ENCODE data around the gene RRP12.
"Not testable (repeated sequence)": the region's sequence is repeated elsewhere in the genome, so short reads cannot be mapped to it uniquely, and the experiment has no call there.

Gene RRP12

DNA sequence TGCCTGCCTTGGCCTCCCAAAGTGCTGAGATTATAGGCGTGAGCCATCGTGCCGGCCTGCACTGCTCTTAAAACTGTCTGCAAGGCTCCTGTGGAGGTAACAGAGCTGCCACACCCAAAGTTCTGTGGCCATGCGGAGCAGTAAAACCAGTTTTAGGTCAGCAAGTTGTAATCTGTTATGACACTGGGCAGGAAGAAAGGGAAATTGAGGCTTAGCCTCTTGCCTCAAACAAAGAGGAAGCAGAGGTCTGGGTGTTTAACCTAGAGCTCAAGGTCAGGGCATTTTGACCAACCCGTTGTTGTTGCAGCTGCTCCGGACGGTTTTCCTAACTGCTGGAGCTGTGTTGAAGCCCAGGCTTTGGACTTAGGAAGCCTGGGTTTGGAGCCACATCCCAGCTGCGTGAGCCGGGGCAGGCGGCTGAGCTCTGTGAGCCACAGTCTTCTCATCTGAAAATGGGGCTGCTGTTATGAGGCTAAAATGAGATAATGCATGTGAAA is 7.4 kb upstream of the RRP12 start:
- in situ Hi-C loops (cut with HindIII; ENCODE audit: low sequenced_read_pairs) = no loop called here

DNA sequence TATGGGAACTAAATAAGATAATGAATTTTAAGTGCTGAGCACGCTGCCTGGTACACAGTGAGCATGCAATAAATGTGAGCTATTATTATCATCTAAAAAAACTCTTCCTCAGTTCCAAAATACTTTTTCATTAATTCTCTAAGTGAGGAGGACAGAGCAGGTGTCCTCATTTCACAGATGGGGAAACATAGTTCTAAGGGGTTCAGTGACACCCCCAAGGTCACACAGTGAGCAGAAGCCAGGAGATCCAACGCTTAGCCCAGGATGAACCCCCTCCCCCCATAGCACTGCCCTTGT is 6.8 kb upstream of the RRP12 start:
- in situ Hi-C loops (cut with HindIII; ENCODE audit: low sequenced_read_pairs) = no loop called here

DNA sequence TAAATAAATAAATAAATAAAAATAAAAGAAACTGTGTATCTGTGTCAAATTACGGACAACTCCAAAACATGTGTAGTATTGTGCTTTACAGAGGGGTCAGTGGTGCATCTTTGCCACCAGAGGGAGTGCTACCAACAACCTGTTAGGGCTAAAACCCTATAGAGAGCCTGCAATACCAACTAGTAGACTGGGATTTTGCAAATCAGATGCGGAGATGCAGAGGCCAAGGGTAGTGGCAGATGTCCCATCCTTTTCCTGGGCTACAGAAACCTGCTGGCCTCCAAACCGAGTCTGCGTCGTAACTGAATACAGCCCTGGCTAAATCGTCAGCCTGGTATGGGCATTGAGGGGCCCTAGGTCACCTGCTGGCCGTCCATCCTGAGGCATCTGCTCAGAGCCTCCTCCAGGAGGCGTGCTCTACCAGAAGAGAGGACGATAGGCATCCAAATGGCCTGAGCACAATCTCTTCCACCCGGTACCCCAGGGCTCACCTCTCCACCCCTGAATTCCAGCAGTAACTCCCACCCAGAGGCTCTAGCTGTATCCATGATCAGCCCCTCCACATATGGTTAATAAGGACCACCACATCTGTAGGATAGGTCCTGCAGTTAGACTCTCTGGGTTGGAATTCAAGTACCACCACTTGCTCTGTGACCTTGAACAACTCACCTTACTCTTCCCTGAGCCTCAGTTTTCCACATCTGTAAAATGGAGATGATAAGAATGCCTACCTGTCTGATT is 6.2 kb upstream of the RRP12 start:
- in situ Hi-C loops (cut with HindIII; ENCODE audit: low sequenced_read_pairs) = no loop called here

DNA sequence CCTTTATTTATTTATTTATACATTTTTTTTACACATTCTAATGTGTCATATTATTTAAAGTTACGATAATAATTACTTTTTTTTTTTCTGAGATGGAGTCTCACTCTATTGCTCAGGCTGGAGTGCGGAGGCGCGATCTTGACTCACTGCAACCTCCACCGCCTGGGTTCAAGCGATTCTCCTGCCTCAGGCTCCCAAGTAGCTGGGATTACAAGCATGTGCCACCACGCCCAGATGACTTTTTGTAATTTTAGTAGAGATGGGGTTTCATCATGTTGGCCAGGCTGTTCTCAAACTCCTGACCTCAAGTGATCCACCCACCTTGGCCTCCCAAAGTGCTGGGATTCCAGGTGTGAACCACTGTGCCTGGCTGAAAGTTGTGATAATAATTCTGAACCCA is 5.3 kb upstream of the RRP12 start:
- in situ Hi-C loops (cut with HindIII; ENCODE audit: low sequenced_read_pairs) = not testable (repeated sequence)

DNA sequence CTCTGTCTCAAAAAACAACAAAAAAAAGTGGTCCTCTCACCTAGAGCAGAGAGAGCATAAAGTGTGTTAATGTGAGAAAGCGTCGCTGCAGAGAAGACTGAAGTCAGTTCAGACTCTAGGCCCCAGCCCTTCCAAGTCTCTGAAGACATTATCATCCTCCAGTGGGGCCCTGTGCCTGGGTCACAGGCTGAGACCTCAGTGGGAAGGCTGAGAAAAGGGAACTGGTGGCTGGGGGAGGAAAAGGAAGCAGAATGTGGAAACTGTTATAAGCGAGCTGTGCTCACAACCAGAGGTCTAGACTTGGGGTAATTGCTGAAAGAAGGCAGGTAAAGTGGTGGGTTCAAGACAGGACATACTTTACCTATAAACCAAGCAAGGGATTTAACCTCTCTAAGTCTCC is 4.9 kb upstream of the RRP12 start:
- in situ Hi-C loops (cut with HindIII; ENCODE audit: low sequenced_read_pairs) = no loop called here

DNA sequence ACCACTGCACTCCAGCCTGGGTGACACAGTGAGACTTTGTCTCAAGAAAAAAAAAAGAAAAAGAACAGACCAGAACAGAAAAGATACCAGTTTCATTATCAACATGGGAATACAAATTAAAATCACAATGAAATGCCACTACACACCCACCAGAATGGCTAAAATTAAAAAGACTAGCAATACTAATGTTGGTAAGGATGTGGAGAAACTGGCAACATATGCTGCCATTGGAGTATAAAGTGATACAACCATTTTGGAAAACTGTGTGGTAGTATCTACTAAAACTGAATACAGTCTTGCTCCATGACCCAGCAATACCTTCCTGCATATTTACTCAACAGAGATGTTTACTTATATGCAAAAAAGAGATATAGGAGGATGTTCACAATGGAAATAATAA is 2.9 kb upstream of the RRP12 start:
- in situ Hi-C loops (cut with HindIII; ENCODE audit: low sequenced_read_pairs) = no loop called here

DNA sequence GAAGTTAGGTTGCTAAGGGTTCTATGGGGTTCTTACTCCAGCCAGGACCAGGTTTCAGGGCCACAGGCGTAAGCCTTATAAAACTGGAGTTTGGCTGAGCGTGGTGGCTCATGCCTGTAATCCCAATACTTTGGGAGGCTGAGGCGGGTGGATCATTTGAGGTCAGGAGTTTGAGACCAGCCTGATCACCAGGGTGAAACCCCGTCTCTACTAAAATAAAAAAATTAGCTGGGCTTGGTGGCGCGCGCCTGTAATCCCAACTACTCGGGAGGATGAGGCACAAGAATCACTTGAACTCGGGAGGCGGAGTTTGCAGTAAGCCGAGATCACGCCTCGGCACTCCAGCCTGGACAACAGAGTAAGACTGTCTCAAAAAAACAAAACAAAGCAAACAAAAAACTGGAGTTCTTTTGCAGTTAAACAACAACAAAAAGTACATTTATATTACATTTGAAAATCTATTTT is 347 bp upstream of the RRP12 start:
- in situ Hi-C loops (cut with HindIII; ENCODE audit: low sequenced_read_pairs) = no loop called here

DNA sequence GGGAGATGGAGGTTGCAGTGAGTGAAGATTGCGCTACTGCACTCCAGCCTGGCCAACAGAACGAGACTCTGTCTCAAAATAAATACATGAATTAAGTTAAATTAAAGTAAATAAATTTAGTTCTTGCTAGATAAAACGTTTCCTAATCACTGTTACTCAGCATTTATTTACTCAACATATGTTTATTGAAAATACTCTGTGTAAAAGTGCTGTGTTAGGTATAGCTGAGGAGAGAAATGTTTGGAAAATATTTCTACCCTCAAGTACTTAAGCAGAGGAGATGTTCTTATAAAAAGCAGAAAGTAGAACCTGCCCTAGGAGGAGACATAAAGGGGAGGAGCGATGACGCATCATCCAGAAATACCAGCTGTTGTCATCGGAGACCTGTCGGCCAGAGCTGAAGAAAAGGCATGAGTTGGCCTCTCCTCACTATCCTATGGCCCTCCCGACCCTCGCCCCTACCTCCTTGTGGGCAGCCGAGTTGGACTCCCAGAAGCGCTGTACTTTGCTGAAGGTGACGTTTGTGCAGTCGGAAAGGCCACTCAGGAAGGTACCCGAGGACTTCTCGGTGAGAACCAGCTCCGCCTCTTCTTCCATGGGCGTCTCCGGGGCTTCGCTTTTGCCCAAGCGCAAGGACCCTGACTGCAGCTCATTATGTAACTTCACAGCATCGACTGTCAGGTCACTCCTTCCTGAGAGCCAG is 1.1 kb downstream of the RRP12 start:
- in situ Hi-C loops (cut with HindIII; ENCODE audit: low sequenced_read_pairs) = no loop called here

DNA sequence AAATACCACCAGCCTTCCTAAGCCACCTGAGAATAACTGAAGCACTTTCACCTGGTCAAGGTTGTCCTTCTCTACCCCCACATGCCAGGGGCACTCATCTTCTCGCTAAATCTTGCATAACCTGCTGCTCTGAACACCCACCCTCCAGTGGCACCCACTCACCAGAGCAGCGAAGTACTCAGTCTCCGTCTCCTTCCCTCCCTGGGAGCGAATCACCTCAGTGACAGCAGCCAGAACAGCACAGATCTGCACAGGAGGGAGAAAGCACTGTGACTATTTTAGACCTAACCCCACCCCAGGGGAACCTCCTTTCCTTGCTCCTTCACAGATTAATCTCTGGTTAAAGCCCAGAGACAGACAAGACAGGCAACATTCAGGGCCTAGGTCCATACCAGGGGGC is 5.1 kb downstream of the RRP12 start:
- in situ Hi-C loops (cut with HindIII; ENCODE audit: low sequenced_read_pairs) = no loop called here

DNA sequence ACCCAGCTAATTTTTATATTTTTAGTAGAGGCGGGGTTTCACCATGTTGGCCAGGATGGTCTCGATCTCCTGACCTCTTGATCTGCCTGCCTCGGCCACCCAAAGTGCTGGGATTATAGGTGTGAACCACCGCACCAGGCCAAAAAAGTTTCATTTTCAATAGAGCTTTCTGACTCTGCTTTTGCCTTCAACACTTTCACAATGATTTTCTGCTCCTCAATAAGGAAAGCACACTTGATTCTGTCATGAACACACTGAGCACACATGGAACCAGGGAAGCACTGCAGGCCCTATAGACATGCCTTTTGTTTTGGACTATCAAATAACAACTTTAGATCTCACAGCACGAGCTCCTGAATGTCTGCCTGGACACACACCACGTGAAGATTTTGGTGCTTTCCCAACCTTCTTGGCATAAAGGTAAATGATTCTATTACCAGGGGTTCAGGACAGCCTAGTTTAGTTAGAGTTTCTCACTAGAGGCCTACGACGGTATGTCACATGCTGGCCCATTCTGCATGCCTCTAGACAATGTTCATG is 8.0 kb downstream of the RRP12 start:
- in situ Hi-C loops (cut with HindIII; ENCODE audit: low sequenced_read_pairs) = no loop called here

DNA sequence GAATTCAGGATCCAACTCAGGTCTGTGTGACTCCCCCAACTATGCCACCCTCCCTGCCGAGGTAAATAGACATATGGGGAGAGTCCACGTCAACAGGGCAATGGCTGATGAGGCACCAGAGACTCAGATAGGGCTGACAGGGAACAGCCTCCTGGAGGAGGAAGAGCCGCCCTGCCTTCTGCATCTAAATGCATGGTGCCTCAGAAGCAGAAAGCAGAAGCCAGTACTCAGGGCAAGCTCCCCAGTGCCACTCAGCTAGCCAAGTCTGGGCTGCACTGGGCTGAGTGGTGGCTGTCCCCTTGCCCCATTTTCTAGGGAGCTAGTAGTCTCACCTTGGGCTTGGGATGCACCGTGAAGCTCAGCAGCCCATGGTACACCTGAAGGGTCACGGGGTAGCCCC is 11.0 kb downstream of the RRP12 start:
- in situ Hi-C loops (cut with HindIII; ENCODE audit: low sequenced_read_pairs) = no loop called here

DNA sequence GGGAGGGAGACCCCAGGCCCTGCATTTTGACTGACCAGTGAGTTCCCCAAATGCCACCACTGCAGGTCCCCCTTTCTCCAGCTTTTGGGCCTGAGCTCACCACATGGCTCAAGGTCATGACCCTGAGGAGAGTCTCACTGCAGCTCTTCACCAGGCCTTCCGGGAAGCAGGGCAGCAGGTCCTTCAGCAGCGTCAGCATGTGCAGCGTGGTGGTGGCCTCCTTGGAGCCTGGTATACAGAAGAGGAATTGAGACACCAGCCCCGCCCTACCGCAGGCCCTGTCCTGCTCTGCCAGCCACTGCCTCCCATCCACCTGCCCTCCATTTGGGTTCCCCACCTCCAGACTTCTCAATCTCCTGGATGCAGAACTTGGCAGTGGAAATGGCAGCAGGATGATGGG is 13.0 kb downstream of the RRP12 start:
- in situ Hi-C loops (cut with HindIII; ENCODE audit: low sequenced_read_pairs) = no loop called here

DNA sequence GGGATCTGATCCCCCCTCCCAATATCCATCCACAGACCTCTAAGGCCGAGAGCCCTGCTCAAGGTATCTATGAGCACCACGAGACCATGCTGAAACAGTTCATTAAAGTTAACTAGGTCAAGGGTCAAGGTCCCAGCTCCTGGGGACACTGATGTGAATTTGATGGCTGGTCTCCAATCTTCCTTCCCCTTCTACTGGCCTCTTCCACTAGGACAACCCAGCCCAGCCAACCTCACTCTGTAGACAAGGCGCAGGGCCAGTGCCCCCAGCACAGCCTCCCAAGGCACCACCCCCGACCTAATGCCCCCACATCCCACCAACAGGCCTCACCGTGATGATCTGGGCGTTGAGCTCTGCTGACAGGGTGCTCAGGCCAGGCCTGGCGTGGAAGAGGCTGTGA is 15.6 kb downstream of the RRP12 start:
- in situ Hi-C loops (cut with HindIII; ENCODE audit: low sequenced_read_pairs) = no loop called here

DNA sequence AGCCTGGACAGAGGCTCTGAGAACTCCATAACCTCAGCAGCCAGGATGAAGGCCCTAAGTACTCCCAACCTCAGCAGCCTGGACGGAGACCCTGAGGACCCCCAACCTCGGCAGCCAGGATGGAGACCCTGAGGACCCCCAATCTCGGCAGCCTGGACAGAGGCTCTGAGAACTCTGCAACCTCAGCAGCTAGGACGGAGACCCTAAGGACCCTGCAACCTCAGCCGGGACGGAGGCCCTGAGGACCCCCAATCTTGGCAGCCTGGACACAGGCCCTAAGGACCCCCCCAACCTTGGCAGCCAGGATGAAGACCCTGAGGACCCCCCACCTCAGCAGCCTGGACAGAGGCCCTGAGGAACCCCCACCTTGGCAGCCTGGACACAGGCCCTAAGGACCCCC is 16.5 kb downstream of the RRP12 start:
- in situ Hi-C loops (cut with HindIII; ENCODE audit: low sequenced_read_pairs) = no loop called here

DNA sequence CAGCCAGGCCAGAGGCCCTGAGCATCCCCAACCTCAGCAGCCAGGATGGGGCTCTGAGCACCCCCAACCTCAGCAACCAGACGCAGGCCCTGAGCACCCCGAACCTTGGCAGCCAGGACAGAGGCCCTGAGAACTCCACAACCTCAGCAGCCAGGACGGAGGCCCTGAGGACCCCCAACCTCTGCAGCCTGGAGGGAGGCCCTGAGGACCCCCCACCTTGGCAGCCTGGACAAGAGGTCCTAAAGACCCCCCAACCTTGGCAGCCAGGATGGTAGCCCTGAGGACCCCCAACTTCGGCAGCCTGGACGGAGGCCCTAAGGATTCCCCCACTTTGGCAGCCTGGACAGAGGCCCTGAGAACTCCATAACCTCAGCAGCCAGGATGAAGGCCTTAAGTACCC is 17.0 kb downstream of the RRP12 start:
- in situ Hi-C loops (cut with HindIII; ENCODE audit: low sequenced_read_pairs) = no loop called here

DNA sequence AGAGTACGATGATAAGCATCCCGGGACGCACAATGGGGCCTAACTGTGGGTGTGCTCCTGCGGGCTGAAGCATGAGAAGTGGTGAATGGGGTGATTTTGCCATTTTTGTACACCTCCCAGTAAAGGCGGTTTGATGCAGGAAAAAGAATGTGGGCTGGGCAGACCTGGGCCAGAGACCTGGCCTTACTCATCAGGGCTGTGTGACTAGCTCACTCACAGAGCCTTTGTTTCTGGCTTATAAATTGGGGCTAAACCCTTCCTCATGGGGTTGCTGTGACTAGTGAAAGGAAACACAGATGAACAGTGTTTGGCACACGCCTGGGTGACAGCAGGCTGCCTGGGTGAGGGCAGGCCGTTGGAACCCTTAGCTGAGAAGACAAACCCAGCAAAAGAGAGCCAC is 18.0 kb downstream of the RRP12 start:
- in situ Hi-C loops (cut with HindIII; ENCODE audit: low sequenced_read_pairs) = no loop called here

DNA sequence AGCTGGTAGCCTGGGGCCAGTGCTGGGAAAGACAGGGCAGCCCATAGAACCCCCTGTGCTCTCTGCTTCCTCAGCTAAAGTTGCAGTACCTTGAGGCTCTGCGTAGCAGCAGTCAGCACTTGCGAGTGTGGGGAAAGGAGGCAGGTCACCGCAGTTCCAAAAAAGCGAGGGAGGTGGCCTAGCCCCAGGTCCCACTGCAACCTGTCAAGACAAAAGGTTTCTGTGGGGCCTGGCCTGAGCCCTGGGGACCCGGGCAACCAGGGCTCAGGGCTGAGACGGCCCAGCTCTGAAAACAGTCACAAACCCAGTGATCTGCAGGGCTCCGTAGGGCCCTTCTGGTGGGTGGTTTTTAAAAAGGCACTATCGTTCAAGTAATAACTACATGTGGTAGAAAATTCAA is 19.5 kb downstream of the RRP12 start:
- in situ Hi-C loops (cut with HindIII; ENCODE audit: low sequenced_read_pairs) = no loop called here

DNA sequence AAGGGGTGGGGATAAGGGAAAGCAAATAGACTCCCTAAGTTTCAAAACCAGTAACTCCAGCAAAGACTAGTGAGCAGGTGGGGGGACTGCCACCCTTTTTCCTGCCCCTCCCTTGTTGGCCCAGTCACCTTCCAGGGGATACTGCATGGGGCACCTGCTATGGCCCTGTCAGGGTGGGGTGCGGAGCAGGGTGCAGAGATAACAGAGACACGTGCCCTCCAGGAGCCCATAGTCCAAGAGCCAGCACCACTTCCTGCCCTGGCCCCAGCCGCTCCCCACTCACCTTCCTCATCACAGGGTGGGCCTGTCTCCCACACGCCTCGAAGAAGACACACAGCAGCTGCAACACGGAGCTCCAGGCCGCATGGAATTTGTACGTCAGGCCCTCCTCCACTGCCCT is 20.6 kb downstream of the RRP12 start:
- in situ Hi-C loops (cut with HindIII; ENCODE audit: low sequenced_read_pairs) = no loop called here

DNA sequence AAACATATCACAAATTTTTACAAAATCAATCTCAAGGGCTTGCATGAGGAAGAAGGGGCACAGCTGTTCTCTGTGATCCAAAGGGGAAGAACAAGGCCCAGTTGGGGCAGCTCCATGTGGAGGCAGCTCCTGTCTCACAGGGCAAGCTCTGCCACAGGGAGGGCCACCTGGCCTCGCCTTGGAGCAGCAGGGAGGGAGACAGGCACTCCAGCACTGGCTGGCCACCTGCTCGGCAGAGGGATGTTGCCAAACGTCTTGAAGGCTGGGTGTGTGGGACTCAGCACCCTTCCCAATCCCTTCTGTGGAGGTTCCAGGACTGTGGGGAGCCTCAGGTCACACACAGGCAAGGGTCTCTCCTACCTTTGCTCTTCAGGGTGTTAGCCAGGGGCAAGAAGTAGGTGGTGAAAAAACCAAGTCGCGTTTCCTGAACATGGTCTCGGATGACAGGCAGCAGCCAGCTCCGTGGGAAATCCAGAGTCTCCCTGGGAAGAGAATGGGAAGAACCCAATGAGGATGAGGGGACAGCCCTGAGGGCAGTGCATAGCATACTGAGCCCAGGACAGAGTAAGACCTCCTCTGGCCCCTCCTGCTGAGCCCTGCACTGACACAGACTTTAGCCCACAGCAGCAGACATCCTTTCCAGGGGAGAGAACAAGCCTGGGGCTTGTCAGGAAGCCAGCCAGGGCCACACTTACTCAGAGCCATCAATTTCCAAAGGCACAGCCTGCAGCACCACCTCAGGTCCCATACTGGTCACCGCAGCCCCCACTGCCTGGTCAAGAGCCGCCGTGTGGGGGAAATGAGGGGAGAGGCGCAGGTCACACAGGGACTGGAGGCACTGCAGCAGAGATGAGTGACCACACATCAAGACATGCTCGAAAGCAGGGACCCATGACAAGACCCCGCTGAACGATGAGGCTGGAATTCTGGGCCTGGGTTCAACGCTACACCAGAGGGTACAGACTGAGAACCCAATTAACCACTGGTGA is 21.9 kb downstream of the RRP12 start:
- in situ Hi-C loops (cut with HindIII; ENCODE audit: low sequenced_read_pairs) = no loop called here

DNA sequence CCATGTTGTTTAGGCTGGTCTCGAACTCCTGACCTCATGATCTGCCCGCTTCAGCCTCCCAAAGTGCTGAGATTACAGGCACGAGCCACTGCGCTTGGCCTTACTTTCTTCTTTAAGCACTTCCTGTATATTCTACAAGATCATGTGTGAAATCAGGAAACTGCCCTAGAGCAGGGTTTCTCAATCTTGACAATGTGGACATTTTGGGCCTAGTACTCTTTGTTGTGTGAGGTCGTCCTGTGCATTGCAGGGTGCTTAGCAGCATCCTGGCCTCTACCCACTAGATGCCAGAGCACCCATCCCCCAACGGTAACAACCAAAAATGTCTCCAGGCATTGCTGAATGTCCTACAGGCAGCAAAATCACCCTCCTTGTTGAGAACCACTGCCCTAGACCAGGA is 24.7 kb downstream of the RRP12 start:
- in situ Hi-C loops (cut with HindIII; ENCODE audit: low sequenced_read_pairs) = no loop called here

DNA sequence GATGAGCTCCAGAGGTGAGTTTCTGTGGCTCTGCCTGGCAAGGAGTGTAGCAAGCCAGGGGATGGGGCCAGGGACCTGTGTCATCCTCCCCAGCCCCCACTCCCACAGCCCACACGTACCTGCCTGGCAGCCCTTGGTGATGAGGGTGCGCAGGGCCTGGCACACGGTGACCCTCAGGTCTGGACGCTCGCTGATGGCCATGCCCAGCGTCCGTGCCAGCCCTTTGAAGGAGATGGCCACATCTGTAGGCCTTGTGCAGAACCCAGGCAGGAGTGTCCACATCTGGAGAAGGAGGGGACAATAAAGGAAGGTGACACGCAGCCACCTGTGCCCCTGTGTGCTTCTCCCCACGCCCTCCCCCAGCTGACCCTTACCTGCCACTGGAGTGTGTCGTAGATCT is 27.7 kb downstream of the RRP12 start:
- in situ Hi-C loops (cut with HindIII; ENCODE audit: low sequenced_read_pairs) = no loop called here
